HuH-7 (cell line): ENCODE data around the gene ISOC1.

Experiments
- DNase-seq: peaks from one replicate; pipeline ENCODE4 v3.0.0; 2011; ENCODE audit warnings: low spot score

Gene ISOC1

GRCh38 chr5:129125819-129126218 is 31.3 kb downstream of the ISOC1 start:
- no peak for DNase-seq

GRCh38 chr5:129133553-129133952 is 39.0 kb downstream of the ISOC1 start:
- no peak for DNase-seq

GRCh38 chr5:129135633-129136032 is 41.1 kb downstream of the ISOC1 start:
- DNase-seq, result no peak

- no peak for DNase-seq
These were observed 43.1 kb downstream of the ISOC1 start for GRCh38 chr5:129137637-129138036.

GRCh38 chr5:129141078-129141477 is 46.5 kb downstream of the ISOC1 start:
- DNase-seq, result no peak

GRCh38 chr5:129141696-129142095 is 47.1 kb downstream of the ISOC1 start:
- no peak for DNase-seq

- no peak for DNase-seq
These were observed 61.3 kb downstream of the ISOC1 start for GRCh38 chr5:129155876-129156275.

- no peak for DNase-seq
These were observed 67.3 kb downstream of the ISOC1 start for GRCh38 chr5:129161830-129162229.
